ACC112 (cell line): ENCODE results near the gene CER1.

Experiments
- H2AFZ ChIP-seq: fragments of 200-600 bp; sonication (generic); one replicate; pipeline ENCODE4 v1.6.0; 2017; ENCODE audit warnings: antibody characterized with exemption, low read length; ENCODE audit not compliant: unreplicated experiment
- H3K27ac ChIP-seq: fragments of 200-600 bp; sonication (generic); 2 replicates; pipeline ENCODE4 v1.5.1; 2014; ENCODE audit warnings: low read depth, mild to moderate bottlenecking, antibody characterized with exemption, low read length, moderate library complexity
- H3K27me3 ChIP-seq: fragments of 200-600 bp; sonication (generic); 2 replicates; pipeline ENCODE4 v1.6.1; 2014; ENCODE audit warnings: mild to moderate bottlenecking, antibody characterized with exemption, low read length, moderate library complexity, mixed read lengths; ENCODE audit not compliant: insufficient read depth
- H3K36me3 ChIP-seq: fragments of 200-600 bp; sonication (generic); 2 replicates; pipeline ENCODE4 v1.6.1; 2016; ENCODE audit warnings: mild to moderate bottlenecking, antibody characterized with exemption, low read length, moderate library complexity, mixed read lengths; ENCODE audit not compliant: insufficient read depth
- H3K4me1 ChIP-seq: fragments of 200-600 bp; sonication (generic); one replicate; pipeline ENCODE4 v1.6.1; 2016; ENCODE audit warnings: low read length, mixed read lengths; ENCODE audit not compliant: insufficient read depth, unreplicated experiment, control insufficient read depth
- H3K4me3 ChIP-seq: fragments of 200-600 bp; sonication (generic); 2 replicates; pipeline ENCODE4 v1.5.1; 2014; ENCODE audit warnings: mild to moderate bottlenecking, low read depth, low read length
- H3K79me2 ChIP-seq: fragments of 200-600 bp; sonication (generic); one replicate; pipeline ENCODE4 v1.6.0; 2016; ENCODE audit warnings: low read length; ENCODE audit not compliant: control insufficient read depth, unreplicated experiment, insufficient read depth

Gene CER1

GRCh38 chr9:14715102-14715501 lies 7.4 kb downstream of the CER1 start:
- Histone ChIP-seq H3K27me3 (peaks cover 37% of the 10 kb centered on the region), H3K36me3 (no peaks in the 10 kb centered on the region), H3K4me1 (no peaks in the 10 kb centered on the region), H2AFZ (no peak overlapping the region), H3K79me2 (no peaks in the 10 kb centered on the region), H3K4me3 (no peak overlapping the region), H3K27ac (no peak overlapping the region)

GRCh38 chr9:14713187-14713767 lies 9.3 kb downstream of the CER1 start:
- Histone ChIP-seq H3K79me2 (no peaks in the 10 kb centered on the region), H3K27me3 (peaks cover 21% of the 10 kb centered on the region), H3K36me3 (no peaks in the 10 kb centered on the region), H2AFZ (no peak overlapping the region), H3K4me3 (no peak overlapping the region), H3K4me1 (no peaks in the 10 kb centered on the region), H3K27ac (no peak overlapping the region)

GRCh38 chr9:14710804-14711203 lies 11.7 kb downstream of the CER1 start:
- Histone ChIP-seq H3K36me3 (no peaks in the 10 kb centered on the region), H3K4me1 (no peaks in the 10 kb centered on the region), H3K27ac (no peak overlapping the region), H2AFZ (no peak overlapping the region), H3K4me3 (no peak overlapping the region), H3K79me2 (no peaks in the 10 kb centered on the region), H3K27me3 (peaks cover 13% of the 10 kb centered on the region)

GRCh38 chr9:14706530-14707140 lies 15.9 kb downstream of the CER1 start:
- H3K27me3 ChIP-seq, result peaks cover 26% of the 10 kb centered on the region
- H3K27ac ChIP-seq, result no peak overlapping the region
- no peak overlapping the region for H3K4me3 ChIP-seq
- H3K36me3 ChIP-seq, result no peaks in the 10 kb centered on the region; the same call in 1 of the 2 replicates
- no peak overlapping the region for H2AFZ ChIP-seq
- no peaks in the 10 kb centered on the region for H3K79me2 ChIP-seq
- H3K4me1 ChIP-seq, result no peaks in the 10 kb centered on the region

GRCh38 chr9:14705079-14705478 lies 17.5 kb downstream of the CER1 start:
- Histone ChIP-seq H3K79me2 (no peaks in the 10 kb centered on the region), H3K4me1 (no peaks in the 10 kb centered on the region), H3K4me3 (no peak overlapping the region), H2AFZ (no peak overlapping the region), H3K27me3 (peaks cover 42% of the 10 kb centered on the region), H3K36me3 (no peaks in the 10 kb centered on the region; the same call in 1 of the 2 replicates), H3K27ac (no peak overlapping the region)

GRCh38 chr9:14704281-14704680 lies 18.3 kb downstream of the CER1 start:
- Histone ChIP-seq H3K27ac (no peak overlapping the region), H3K36me3 (no peaks in the 10 kb centered on the region; the same call in 1 of the 2 replicates), H2AFZ (no peak overlapping the region), H3K79me2 (no peaks in the 10 kb centered on the region), H3K27me3 (peaks cover 49% of the 10 kb centered on the region), H3K4me1 (no peaks in the 10 kb centered on the region), H3K4me3 (no peak overlapping the region)

GRCh38 chr9:14702200-14702720 lies 20.3 kb downstream of the CER1 start:
- H3K4me1 ChIP-seq, result no peaks in the 10 kb centered on the region
- no peak overlapping the region for H3K4me3 ChIP-seq
- no peak overlapping the region for H2AFZ ChIP-seq

GRCh38 chr9:14693251-14693861 lies 29.2 kb downstream of the CER1 start, which contains the start of gene ZDHHC21:
Gene ZDHHC21, minus strand, starts transcription at chr9:14693432. Its CDS starts 19,092 bp downstream, at chr9:14674340.
- H3K27me3 ChIP-seq, result peaks cover 33% of the 10 kb centered on the region
- H3K79me2 ChIP-seq, result peaks cover 18% of the 10 kb centered on the region
- peak within 1 kb of the TSS; percentile 63 for H2AFZ ChIP-seq
- no peak within 1 kb of the TSS for H3K27ac ChIP-seq
- peaks cover 7% of the 10 kb centered on the region; the same call in 1 of the 2 replicates for H3K36me3 ChIP-seq
- peaks cover 23% of the 10 kb centered on the region for H3K4me1 ChIP-seq
- peak within 1 kb of the TSS; percentile 78 for H3K4me3 ChIP-seq

More at GRCh38 chr9:14702200-14702720, 20.3 kb downstream of the CER1 start:
- no peak overlapping the region for H3K27ac ChIP-seq
- no peaks in the 10 kb centered on the region; the same call in 1 of the 2 replicates for H3K36me3 ChIP-seq
- H3K27me3 ChIP-seq, result peaks cover 57% of the 10 kb centered on the region
- H3K79me2 ChIP-seq, result no peaks in the 10 kb centered on the region

- Histone ChIP-seq H3K79me2 (peaks cover 20% of the 10 kb centered on the region), H3K27ac (no peak overlapping the region), H3K27me3 (peaks cover 28% of the 10 kb centered on the region), H3K4me3 (peak overlapping the region; percentile 78), H3K4me1 (peaks cover 29% of the 10 kb centered on the region), H2AFZ (peak overlapping the region; percentile 63), H3K36me3 (peaks cover 7% of the 10 kb centered on the region; the same call in 1 of the 2 replicates)
Measured at GRCh38 chr9:14692470-14693250, 29.9 kb downstream of the CER1 start.
